HepG2 (cell line): ENCODE measurements around the gene LLGL2. TPM values are rescaled to one million over a fixed set of nuclear protein-coding genes. Genes with fewer than 3 reads are reported as not detected.

Source experiments
- DR1 ChIP-seq: sonication (generic); formaldehyde crosslinking; IDR thresholded peaks from 2 replicates; pipeline ENCODE4 v1.8.0; 2021; ENCODE audit warnings: mild to moderate bottlenecking, missing genetic modification reagents, inconsistent platforms
- EEA1 ChIP-seq: sonication (generic); formaldehyde crosslinking; IDR thresholded peaks from 2 replicates; pipeline ENCODE4 v1.5.1; 2020; ENCODE audit warnings: mild to moderate bottlenecking, missing genetic modification reagents, borderline replicate concordance
- EED ChIP-seq: sonication (generic); formaldehyde crosslinking; IDR thresholded peaks from 2 replicates; pipeline ENCODE4 v1.5.0; 2020; ENCODE audit warnings: mild to moderate bottlenecking, missing genetic modification reagents
- ERF ChIP-seq: IDR thresholded peaks from 2 replicates; pipeline ENCODE4 v1.6.1; 2018; ENCODE audit warnings: missing biosample characterization, missing genetic modification reagents
- KDM2A ChIP-seq: sonication (generic); formaldehyde crosslinking; IDR thresholded peaks from 2 replicates; pipeline ENCODE4 v1.4.0; 2020; ENCODE audit warnings: low read depth, missing genetic modification reagents, borderline replicate concordance
- KLF11 ChIP-seq: IDR thresholded peaks from 2 replicates; pipeline ENCODE4 v1.6.1; 2016; ENCODE audit warnings: missing compliant biosample characterization
- KLF12 ChIP-seq: sonication (generic); formaldehyde crosslinking; IDR thresholded peaks from 2 replicates; pipeline ENCODE4 v1.4.0; 2020; ENCODE audit warnings: missing genetic modification reagents, borderline replicate concordance
- KLF6 ChIP-seq: IDR thresholded peaks from 2 replicates; pipeline ENCODE4 v1.8.0; 2016; ENCODE audit warnings: missing biosample characterization, missing genetic modification reagents
- MAZ ChIP-seq, 2 experiments: sonication (generic) in 1 of 2; formaldehyde crosslinking in 1 of 2; IDR thresholded peaks; 2 replicates each; pipeline versions ENCODE4 v1.5.0 to v1.6.1; 2012 to 2020; ENCODE audit warnings: low read depth in 2 of 2, mild to moderate bottlenecking in 2 of 2, borderline replicate concordance in 1 of 2, improper control_type of control experiment in 1 of 2, low read length in 1 of 2, missing genetic modification reagents in 1 of 2, moderate library complexity in 1 of 2
- PHF20 ChIP-seq: sonication (generic); formaldehyde crosslinking; IDR thresholded peaks from 2 replicates; pipeline ENCODE4 v1.5.0; 2020; ENCODE audit warnings: mild to moderate bottlenecking, missing genetic modification reagents
- SMC3 ChIP-seq: IDR thresholded peaks from 2 replicates; pipeline ENCODE4 v1.6.1; 2011; ENCODE audit warnings: low read length, improper control_type of control experiment
- SRSF1 ChIP-seq: fragments of 200-400 bp; formaldehyde crosslinking; optimal IDR thresholded peaks from 2 replicates; pipeline ENCODE3; 2017; ENCODE audit warnings: mild to moderate bottlenecking, low read depth, low read length, moderate library complexity
- XBP1 ChIP-seq: sonication (generic); formaldehyde crosslinking; IDR thresholded peaks from 2 replicates; pipeline ENCODE4 v1.5.0; 2020; ENCODE audit warnings: missing genetic modification reagents
- ZFAT ChIP-seq: sonication (generic); formaldehyde crosslinking; conservative IDR thresholded peaks from 2 replicates; pipeline ENCODE4 v1.8.1; 2023; ENCODE audit warnings: missing genetic modification reagents, inconsistent platforms
- polyA plus RNA-seq, 8 experiments: library from polyadenylated mRNA; depleted of rRNA in 3 of 8; stranded (reverse) in 7 of 8; unstranded in 1 of 8; fragments of >200 nt; fragmentation: Illumina TruSeq in 4 of 8; extraction: Trizol in 4 of 8; gene quantifications; 2 replicates each; pipeline versions ENCODE4 v1.2.1 to v1.2.3, GENCODE V29; 2011 to 2016; ENCODE audit warnings: low read depth in 4 of 8, missing spikeins in 1 of 8, mixed read lengths in 1 of 8; ENCODE audit not compliant: insufficient read depth in 1 of 8
- total RNA-seq, 5 experiments: library from RNA; depleted of rRNA; stranded (reverse); fragments of >200 nt; fragmentation: Illumina TruSeq; extraction: Trizol; gene quantifications; 2 replicates each; pipeline ENCODE4 v1.2.3, GENCODE V29; 2016; ENCODE audit warnings: low read depth in 1 of 5
- TF ChIP-seq, protein P1 (sequence below): sonication (generic); formaldehyde crosslinking; conservative IDR thresholded peaks from 2 replicates; pipeline ENCODE4 v1.8.1; 2023; ENCODE audit warnings: missing genetic modification reagents
- TF ChIP-seq, protein P2 (sequence below): sonication (generic); formaldehyde crosslinking; IDR thresholded peaks from 2 replicates; pipeline ENCODE4 v1.4.0; 2020; ENCODE audit warnings: missing genetic modification reagents, borderline replicate concordance
- TF ChIP-seq, protein P3 (sequence below): sonication (generic); formaldehyde crosslinking; IDR thresholded peaks from 2 replicates; pipeline ENCODE4 v1.5.0; 2020; ENCODE audit warnings: missing genetic modification reagents, mild to moderate bottlenecking, borderline replicate concordance
- TF ChIP-seq, protein P4 (sequence below): sonication (generic); formaldehyde crosslinking; IDR thresholded peaks from 2 replicates; pipeline ENCODE4 v1.5.0; 2020; ENCODE audit warnings: missing genetic modification reagents, mild to moderate bottlenecking, borderline replicate concordance
- TF ChIP-seq, protein P5 (sequence below): sonication (generic); formaldehyde crosslinking; IDR thresholded peaks from 2 replicates; pipeline ENCODE4 v1.8.1; 2023; ENCODE audit warnings: mild to moderate bottlenecking, moderate library complexity, missing genetic modification reagents

LLGL2 gene
- total and polyA plus RNA-seq, 2 of the 13 experiments (the other 11 are each of a cell fraction or from before 2014, with no cell fraction given) = 83.0 to 86.7 TPM

DNA sequence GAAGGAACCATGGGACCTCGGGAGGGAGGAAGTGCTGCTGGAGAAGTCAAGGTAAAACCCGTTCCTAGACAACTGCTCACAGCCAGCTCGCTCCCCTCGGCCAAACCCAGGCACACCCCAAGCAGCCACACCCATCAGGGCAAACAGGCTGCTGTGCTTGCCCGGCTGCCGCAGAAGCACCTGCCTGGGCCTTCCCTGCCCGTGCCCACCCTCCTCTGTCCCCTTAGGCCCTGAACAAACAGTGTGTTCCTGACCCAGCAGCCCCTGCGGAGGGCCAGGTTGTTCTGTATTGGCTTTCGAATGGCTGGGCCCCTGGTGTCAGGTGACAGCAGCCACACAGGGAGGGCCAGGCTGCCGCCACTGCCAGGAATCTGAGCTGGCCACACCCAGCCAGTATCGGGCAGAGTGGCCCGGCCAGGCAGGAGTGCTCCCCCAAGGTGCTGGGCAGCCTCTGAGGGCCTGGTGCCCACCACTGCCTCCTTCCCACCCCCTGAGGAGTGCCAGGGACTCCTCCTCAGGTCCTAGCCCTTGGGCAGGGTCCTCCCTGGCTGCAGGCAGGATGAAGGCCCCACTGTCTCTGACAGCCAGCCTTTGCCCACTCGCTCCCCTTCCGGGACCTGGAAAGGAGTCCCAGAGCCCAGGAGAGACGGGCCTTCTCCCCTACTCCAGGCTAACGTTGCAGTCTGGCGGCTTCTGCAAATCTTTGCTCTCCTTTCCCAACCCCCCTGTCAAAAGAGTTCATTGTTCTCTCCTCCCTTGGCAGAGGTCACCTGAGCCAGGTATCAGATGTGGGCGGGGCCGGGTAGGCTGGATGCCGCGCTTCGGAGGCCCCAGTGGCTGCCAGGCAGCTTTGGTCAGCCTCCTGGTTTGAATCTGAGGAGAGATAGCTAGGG, 24.0 kb downstream of the LLGL2 start (continued):
- TF ChIP-seq, protein P1, sequence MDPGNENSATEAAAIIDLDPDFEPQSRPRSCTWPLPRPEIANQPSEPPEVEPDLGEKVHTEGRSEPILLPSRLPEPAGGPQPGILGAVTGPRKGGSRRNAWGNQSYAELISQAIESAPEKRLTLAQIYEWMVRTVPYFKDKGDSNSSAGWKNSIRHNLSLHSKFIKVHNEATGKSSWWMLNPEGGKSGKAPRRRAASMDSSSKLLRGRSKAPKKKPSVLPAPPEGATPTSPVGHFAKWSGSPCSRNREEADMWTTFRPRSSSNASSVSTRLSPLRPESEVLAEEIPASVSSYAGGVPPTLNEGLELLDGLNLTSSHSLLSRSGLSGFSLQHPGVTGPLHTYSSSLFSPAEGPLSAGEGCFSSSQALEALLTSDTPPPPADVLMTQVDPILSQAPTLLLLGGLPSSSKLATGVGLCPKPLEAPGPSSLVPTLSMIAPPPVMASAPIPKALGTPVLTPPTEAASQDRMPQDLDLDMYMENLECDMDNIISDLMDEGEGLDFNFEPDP (CRISPR knock-in tag) = no peak
- TF ChIP-seq EED (CRISPR knock-in tag) (0 out of 2 replicates have a peak, but pooled peaks have one; percentile 66), ZFAT (CRISPR knock-in tag) (no peak), KLF11 (CRISPR knock-in tag) (0 out of 2 replicates have a peak, but pooled peaks have one; percentile 28), SMC3 (no peak), EEA1 (CRISPR knock-in tag) (no peak; the same call in 1 of the 2 replicates), DR1 (CRISPR knock-in tag) (peak; percentile 68; the same call in 1 of the 2 replicates), KLF6 (CRISPR knock-in tag) (peak; percentile 76; the same call in 1 of the 2 replicates), KLF12 (CRISPR knock-in tag) (peak; percentile 95; the same call in 1 of the 2 replicates), PHF20 (peak; percentile 82), MAZ (IDR thresholded peaks at IDR 0.05; ENCODE audit: borderline replicate concordance, low read depth, low read length) (no peak), MAZ (CRISPR knock-in tag; IDR thresholded peaks at IDR 0.05; ENCODE audit: low read depth) (peak; percentile 79; the same call in 1 of the 2 replicates), ERF (CRISPR knock-in tag) (peak; percentile 54; the same call in 1 of the 2 replicates), KDM2A (peak; percentile 74; the same call in 1 of the 2 replicates), XBP1 (CRISPR knock-in tag) (no peak), SRSF1 (no peak)
- TF ChIP-seq, protein P2, sequence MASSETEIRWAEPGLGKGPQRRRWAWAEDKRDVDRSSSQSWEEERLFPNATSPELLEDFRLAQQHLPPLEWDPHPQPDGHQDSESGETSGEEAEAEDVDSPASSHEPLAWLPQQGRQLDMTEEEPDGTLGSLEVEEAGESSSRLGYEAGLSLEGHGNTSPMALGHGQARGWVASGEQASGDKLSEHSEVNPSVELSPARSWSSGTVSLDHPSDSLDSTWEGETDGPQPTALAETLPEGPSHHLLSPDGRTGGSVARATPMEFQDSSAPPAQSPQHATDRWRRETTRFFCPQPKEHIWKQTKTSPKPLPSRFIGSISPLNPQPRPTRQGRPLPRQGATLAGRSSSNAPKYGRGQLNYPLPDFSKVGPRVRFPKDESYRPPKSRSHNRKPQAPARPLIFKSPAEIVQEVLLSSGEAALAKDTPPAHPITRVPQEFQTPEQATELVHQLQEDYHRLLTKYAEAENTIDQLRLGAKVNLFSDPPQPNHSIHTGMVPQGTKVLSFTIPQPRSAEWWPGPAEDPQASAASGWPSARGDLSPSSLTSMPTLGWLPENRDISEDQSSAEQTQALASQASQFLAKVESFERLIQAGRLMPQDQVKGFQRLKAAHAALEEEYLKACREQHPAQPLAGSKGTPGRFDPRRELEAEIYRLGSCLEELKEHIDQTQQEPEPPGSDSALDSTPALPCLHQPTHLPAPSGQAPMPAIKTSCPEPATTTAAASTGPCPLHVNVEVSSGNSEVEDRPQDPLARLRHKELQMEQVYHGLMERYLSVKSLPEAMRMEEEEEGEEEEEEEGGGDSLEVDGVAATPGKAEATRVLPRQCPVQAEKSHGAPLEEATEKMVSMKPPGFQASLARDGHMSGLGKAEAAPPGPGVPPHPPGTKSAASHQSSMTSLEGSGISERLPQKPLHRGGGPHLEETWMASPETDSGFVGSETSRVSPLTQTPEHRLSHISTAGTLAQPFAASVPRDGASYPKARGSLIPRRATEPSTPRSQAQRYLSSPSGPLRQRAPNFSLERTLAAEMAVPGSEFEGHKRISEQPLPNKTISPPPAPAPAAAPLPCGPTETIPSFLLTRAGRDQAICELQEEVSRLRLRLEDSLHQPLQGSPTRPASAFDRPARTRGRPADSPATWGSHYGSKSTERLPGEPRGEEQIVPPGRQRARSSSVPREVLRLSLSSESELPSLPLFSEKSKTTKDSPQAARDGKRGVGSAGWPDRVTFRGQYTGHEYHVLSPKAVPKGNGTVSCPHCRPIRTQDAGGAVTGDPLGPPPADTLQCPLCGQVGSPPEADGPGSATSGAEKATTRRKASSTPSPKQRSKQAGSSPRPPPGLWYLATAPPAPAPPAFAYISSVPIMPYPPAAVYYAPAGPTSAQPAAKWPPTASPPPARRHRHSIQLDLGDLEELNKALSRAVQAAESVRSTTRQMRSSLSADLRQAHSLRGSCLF = no peak
- TF ChIP-seq, protein P3, sequence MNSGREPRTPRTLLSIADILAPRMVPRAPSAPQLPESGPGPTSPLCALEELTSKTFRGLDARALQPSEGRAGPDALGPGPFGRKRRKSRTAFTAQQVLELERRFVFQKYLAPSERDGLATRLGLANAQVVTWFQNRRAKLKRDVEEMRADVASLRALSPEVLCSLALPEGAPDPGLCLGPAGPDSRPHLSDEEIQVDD (CRISPR knock-in tag) = peak; percentile 76; the same call in 1 of the 2 replicates
- TF ChIP-seq, protein P4, sequence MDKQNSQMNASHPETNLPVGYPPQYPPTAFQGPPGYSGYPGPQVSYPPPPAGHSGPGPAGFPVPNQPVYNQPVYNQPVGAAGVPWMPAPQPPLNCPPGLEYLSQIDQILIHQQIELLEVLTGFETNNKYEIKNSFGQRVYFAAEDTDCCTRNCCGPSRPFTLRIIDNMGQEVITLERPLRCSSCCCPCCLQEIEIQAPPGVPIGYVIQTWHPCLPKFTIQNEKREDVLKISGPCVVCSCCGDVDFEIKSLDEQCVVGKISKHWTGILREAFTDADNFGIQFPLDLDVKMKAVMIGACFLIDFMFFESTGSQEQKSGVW (CRISPR knock-in tag) = no peak
- TF ChIP-seq, protein P5, sequence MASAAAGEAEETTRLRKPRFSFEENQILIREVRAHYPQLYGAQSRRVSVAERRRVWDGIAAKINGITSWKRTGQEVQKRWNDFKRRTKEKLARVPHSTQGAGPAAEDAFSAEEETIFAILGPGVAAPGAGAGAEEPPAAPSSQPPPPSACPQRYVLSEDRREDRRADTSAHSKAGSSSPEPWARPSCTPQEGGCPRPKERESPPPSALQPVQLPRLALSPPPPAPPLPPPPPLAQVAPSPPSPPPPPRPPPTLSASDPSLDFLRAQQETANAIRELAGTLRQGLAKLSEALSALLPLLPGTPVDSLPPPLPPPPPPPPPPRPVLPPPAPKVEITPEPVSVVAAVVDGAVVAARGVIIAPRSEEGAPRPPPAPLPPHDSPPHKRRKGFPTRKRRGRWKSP = peak; percentile 92
